ENCODE measurements around the gene DCAF5. TPM values are rescaled to one million over a fixed set of nuclear protein-coding genes. Genes with fewer than 3 reads are reported as not detected.
A peak's percentile ranks its signal among the peaks of the same experiment; 100 is the strongest.

The DCAF5 gene
- total and polyA plus RNA-seq, 2 of the 13 experiments (the other 11 are each of a cell fraction or from before 2014, with no cell fraction given) = 13.4 to 31.6 TPM

GRCh38 chr14:69005432-69006148 is 147.3 kb downstream of the DCAF5 start:
- ChIA-PET CTCF (ENCODE audit: low intra/inter-chr PET ratio, low total read pairs) (no interaction called here), POLR2A (interaction anchor here (1.0 to 1.6 kb wide), 2 partner anchors 25 to 28 kb away, joined by 3 to 4 read pairs; no protein-coding TSS in a partner anchor)
- H3K36me3 ChIP-seq (replicated peaks in 1 of 2; ENCODE audit: control insufficient read depth in 1 of 2, insufficient read depth in 2 of 2, low read length in 2 of 2) = no peaks in the 10 kb centered on the region
- H3K9ac ChIP-seq (ENCODE audit: insufficient read depth, low read depth, low read length) = no peak overlapping the region
- H3K9me3 ChIP-seq (ENCODE audit: low read length) = no peaks in the 10 kb centered on the region
- no peaks in the 10 kb centered on the region for H4K20me1 ChIP-seq (ENCODE audit: insufficient read depth, low read length)
- in situ Hi-C loops (cut with HindIII; ENCODE audit: extremely low pct_ligation_motif_present, low pct_unique_long_range_greater_than_20kb) (no loop called here), intact Hi-C loops (cut with micrococcal nuclease; ENCODE audit: unreplicated experiment) (no loop called here)
- FAIRE-seq (no peak), ATAC-seq (peak; percentile 63), DNase-seq (ENCODE audit: low spot score) (peak; percentile 57)
- no peak overlapping the region for H3K4me3 ChIP-seq (replicated peaks in 1 of 3; ENCODE audit: insufficient read depth in 1 of 3, low read depth in 2 of 3, low read length in 3 of 3)
- H2AFZ ChIP-seq (ENCODE audit: low read length) = no peak overlapping the region
- H3K4me2 ChIP-seq (ENCODE audit: low read depth, low read length) = peak overlapping the region; percentile 13; the same call in 1 of the 2 replicates
- peaks cover 28% of the 10 kb centered on the region for H3K4me1 ChIP-seq (ENCODE audit: insufficient read depth, low read length)
- no TSS peak for BruUV-seq (replicated peaks)
- H3K27ac ChIP-seq (ENCODE audit: extremely low read length, insufficient read depth, low read length) = no peak overlapping the region
- H3K27me3 ChIP-seq (ENCODE audit: control insufficient read depth in 1 of 2, insufficient read depth in 2 of 2, low read length in 2 of 2) = peaks cover 0 to 26% of the 10 kb centered on the region in 2 experiments; a peak in 3 of 5 replicates
- H3K79me2 ChIP-seq (ENCODE audit: insufficient read depth, low read length) = no peaks in the 10 kb centered on the region
- 20% methylated on average over 10 of the region's 11 CpGs for WGBS (ENCODE audit: low lambda C conversion rate)
- peak; percentile 58 for TF ChIP-seq SAP130 (CRISPR knock-in tag; IDR thresholded peaks at IDR 0.05; ENCODE audit: low read depth)
- no peak for TF ChIP-seq HNF4G (IDR thresholded peaks at IDR 0.05; ENCODE audit: borderline replicate concordance, low read depth, low read length)
- TF ChIP-seq HNF4G (CRISPR knock-in tag; IDR thresholded peaks at IDR 0.05; ENCODE audit: borderline replicate concordance, low read depth) = no peak
- TF ChIP-seq TEAD3 (CRISPR knock-in tag; optimal IDR thresholded peaks at IDR 0.05; ENCODE audit: borderline replicate concordance) = peak; percentile 46
- TF ChIP-seq FOSL1 (CRISPR knock-in tag; IDR thresholded peaks at IDR 0.05; ENCODE audit: borderline replicate concordance) = peak; percentile 35; the same call in 1 of the 2 replicates
- TF ChIP-seq CENPT (CRISPR knock-in tag; IDR thresholded peaks at IDR 0.05; ENCODE audit: low read depth) = no peak
- no peak for TF ChIP-seq IKZF1 (IDR thresholded peaks at IDR 0.05)
- TF ChIP-seq ZNF567 (CRISPR knock-in tag; IDR thresholded peaks at IDR 0.05; ENCODE audit: borderline replicate concordance) = no peak
- no peak for TF ChIP-seq AKNA (CRISPR knock-in tag; IDR thresholded peaks at IDR 0.05; ENCODE audit: borderline replicate concordance)
- 0 out of 3 replicates have a peak, but pooled peaks have one; percentile 11 for TF ChIP-seq MXI1 (IDR thresholded peaks at IDR 0.05; ENCODE audit: borderline replicate concordance, low read depth, low read length)
- TF ChIP-seq JUNB (CRISPR knock-in tag; IDR thresholded peaks at IDR 0.05; ENCODE audit: borderline replicate concordance) = peak; percentile 45; the same call in 1 of the 2 replicates
- TF ChIP-seq FOXA3 (CRISPR knock-in tag; IDR thresholded peaks at IDR 0.05) = 0 out of 2 replicates have a peak, but pooled peaks have one; percentile 11
- peak; percentile 26; the same call in 1 of the 2 replicates for TF ChIP-seq MYC (CRISPR knock-in tag; IDR thresholded peaks at IDR 0.05; ENCODE audit: borderline replicate concordance)
- no peak for TF ChIP-seq ZSCAN25 (CRISPR knock-in tag; IDR thresholded peaks at IDR 0.05)
- no peak for TF ChIP-seq THAP7 (CRISPR knock-in tag; IDR thresholded peaks at IDR 0.05)
- TF ChIP-seq ZNF30 (CRISPR knock-in tag; IDR thresholded peaks at IDR 0.05) = no peak
- peak; percentile 40; the same call in 1 of the 2 replicates for TF ChIP-seq ZNF501 (CRISPR knock-in tag; IDR thresholded peaks at IDR 0.05)

Data from HepG2 (cell line).